Activated naive CD4-positive, alpha-beta T cell treated with anti-CD3 and anti-CD28 coated beads, Interleukin-2, amount 10 ng/mL, durations not matched to agents 7 days and 5 days (primary cell): Measurements from ENCODE around the gene AIFM2.
A peak's percentile ranks its signal among the peaks of the same experiment; 100 is the strongest.
"Not testable (repeated sequence)": the region's sequence is repeated elsewhere in the genome, so short reads cannot be mapped to it uniquely, and the experiment has no call there.

Experiments used
- CTCF ChIA-PET: fragments of 350-600 bp; sonication (Branson Sonifier 250); formaldehyde crosslinking; loops from one replicate; lab custom pipeline; 2021; ENCODE audit warnings: antibody characterized with exemption; lab: Charles Lee
- DNase-seq: peaks from one replicate; pipeline ENCODE4 v3.0.0-alpha.2; 2020
- H3K27ac Mint-ChIP-seq: one replicate; pipeline ENCODE4 v1.8.0; 2021; ENCODE audit warnings: mild to moderate bottlenecking, moderate library complexity, mixed read lengths
- H3K27me3 Mint-ChIP-seq: one replicate; pipeline ENCODE4 v1.8.0; 2021; ENCODE audit warnings: mild to moderate bottlenecking, mixed read lengths
- H3K36me3 Mint-ChIP-seq: one replicate; pipeline ENCODE4 v1.8.0; 2021; ENCODE audit warnings: mixed read lengths
- H3K4me1 Mint-ChIP-seq: one replicate; pipeline ENCODE4 v1.8.0; 2021; ENCODE audit warnings: mixed read lengths
- H3K4me3 Mint-ChIP-seq: one replicate; pipeline ENCODE4 v1.8.0; 2021; ENCODE audit warnings: mild to moderate bottlenecking, moderate library complexity, mixed read lengths
- H3K9me3 Mint-ChIP-seq: one replicate; pipeline ENCODE4 v1.8.0; 2021; ENCODE audit warnings: mixed read lengths

The AIFM2 gene

GRCh38 chr10:70162151-70162891 is 29.7 kb upstream of the AIFM2 start:
- no peak for DNase-seq

GRCh38 chr10:70160798-70161197 is 28.2 kb upstream of the AIFM2 start:
- Mint-ChIP-seq H3K4me3 (no peak overlapping the region), H3K27ac (peak overlapping the region; percentile 92), H3K27me3 (no peaks in the 10 kb centered on the region), H3K36me3 (peaks cover 65% of the 10 kb centered on the region), H3K9me3 (no peaks in the 10 kb centered on the region), H3K4me1 (peaks cover 51% of the 10 kb centered on the region)
- CTCF ChIA-PET = interaction anchor here (0.8 to 2.0 kb wide), 5 partner anchors 9 to 16 kb away, joined by 3 to 9 read pairs (median 3); partner anchors contain the start of gene TYSND1
- DNase-seq = no peak

More at GRCh38 chr10:70162151-70162891, 29.7 kb upstream of the AIFM2 start:
- Mint-ChIP-seq H3K36me3 (peaks cover 61% of the 10 kb centered on the region), H3K27ac (peak overlapping the region; percentile 92), H3K27me3 (no peaks in the 10 kb centered on the region), H3K4me3 (peak overlapping the region; percentile 58), H3K4me1 (peaks cover 62% of the 10 kb centered on the region), H3K9me3 (no peaks in the 10 kb centered on the region)
- CTCF ChIA-PET = interaction anchor here (1.2 to 2.0 kb wide), 4 partner anchors 13 to 46 kb away, joined by 3 to 9 read pairs (median 8); partner anchors contain the start of gene TYSND1

- not testable (repeated sequence) for H3K4me3 Mint-ChIP-seq, H3K9me3 Mint-ChIP-seq, H3K27me3 Mint-ChIP-seq, DNase-seq, H3K27ac Mint-ChIP-seq
- peaks cover 68% of the 10 kb centered on the region for H3K36me3 Mint-ChIP-seq
- CTCF ChIA-PET = interaction anchor here (1.0 kb wide), 1 partner anchor 13 kb away, joined by 3 read pairs; the partner anchor contains the start of gene TYSND1
- H3K4me1 Mint-ChIP-seq = peaks cover 39% of the 10 kb centered on the region
These were observed 26.7 kb upstream of the AIFM2 start for GRCh38 chr10:70159366-70159765.

- peaks cover 60% of the 10 kb centered on the region for H3K36me3 Mint-ChIP-seq
- no peak overlapping the region for H3K4me3 Mint-ChIP-seq
- DNase-seq = no peak
- no peaks in the 10 kb centered on the region for H3K9me3 Mint-ChIP-seq
- no peaks in the 10 kb centered on the region for H3K27me3 Mint-ChIP-seq
- no peak overlapping the region for H3K27ac Mint-ChIP-seq
- CTCF ChIA-PET = interaction anchor here (0.7 to 3.2 kb wide), 2 partner anchors 12 to 48 kb away, joined by 3 to 18 read pairs; partner anchors contain the start of gene TYSND1
- H3K4me1 Mint-ChIP-seq = peaks cover 26% of the 10 kb centered on the region
These were observed 25.5 kb upstream of the AIFM2 start for GRCh38 chr10:70158113-70158512.

GRCh38 chr10:70155255-70155838 is 22.7 kb upstream of the AIFM2 start:
- Mint-ChIP-seq H3K4me3 (no peak overlapping the region), H3K9me3 (no peaks in the 10 kb centered on the region), H3K27ac (no peak overlapping the region), H3K36me3 (peaks cover 62% of the 10 kb centered on the region), H3K27me3 (no peaks in the 10 kb centered on the region), H3K4me1 (peaks cover 2% of the 10 kb centered on the region)
- CTCF ChIA-PET = interaction anchor here (3.2 kb wide), 1 partner anchor 9 kb away, joined by 18 read pairs; the partner anchor contains the start of gene TYSND1
- no peak for DNase-seq

GRCh38 chr10:70148516-70148915 is 15.9 kb upstream of the AIFM2 start:
- DNase-seq = no peak
- Mint-ChIP-seq H3K27ac (no peak overlapping the region), H3K9me3 (no peaks in the 10 kb centered on the region), H3K4me3 (no peak overlapping the region), H3K4me1 (peaks cover 25% of the 10 kb centered on the region), H3K27me3 (no peaks in the 10 kb centered on the region), H3K36me3 (peaks cover 34% of the 10 kb centered on the region)
- CTCF ChIA-PET = interaction anchor here (2.4 to 3.0 kb wide), 2 partner anchors 13 to 73 kb away, joined by 6 to 12 read pairs; no protein-coding TSS in a partner anchor

- DNase-seq = no peak
- Mint-ChIP-seq H3K36me3 (peaks cover 29% of the 10 kb centered on the region), H3K4me3 (peak overlapping the region; percentile 76), H3K9me3 (no peaks in the 10 kb centered on the region), H3K27ac (peak overlapping the region; percentile 87), H3K4me1 (peaks cover 25% of the 10 kb centered on the region), H3K27me3 (no peaks in the 10 kb centered on the region)
- CTCF ChIA-PET = interaction anchor here (0.8 to 5.3 kb wide), 18 partner anchors 9 to 214 kb away, joined by 3 to 51 read pairs (median 9); partner anchors contain the start of gene SAR1A
These were observed 14.6 kb upstream of the AIFM2 start for GRCh38 chr10:70147259-70147625.

- H3K9me3 Mint-ChIP-seq = no peaks in the 10 kb centered on the region
These were observed 14.0 kb upstream of the AIFM2 start, which contains the start of gene TYSND1 for GRCh38 chr10:70146489-70147258. Gene TYSND1, minus strand, starts transcription at chr10:70146700. Its CDS starts 114 bp downstream, at chr10:70146586.

GRCh38 chr10:70145666-70146488 is 13.3 kb upstream of the AIFM2 start:
- no peaks in the 10 kb centered on the region for H3K9me3 Mint-ChIP-seq
- H3K4me1 Mint-ChIP-seq = peaks cover 25% of the 10 kb centered on the region

More at GRCh38 chr10:70146489-70147258, 14.0 kb upstream of the AIFM2 start, which contains the start of gene TYSND1:
- DNase-seq = peak; percentile 97
- Mint-ChIP-seq H3K27me3 (no peaks in the 10 kb centered on the region), H3K4me1 (peaks cover 25% of the 10 kb centered on the region), H3K36me3 (peaks cover 23% of the 10 kb centered on the region), H3K27ac (peak within 1 kb of the TSS; percentile 93), H3K4me3 (peak within 1 kb of the TSS; percentile 80)
- CTCF ChIA-PET = interaction anchor here (0.7 to 5.3 kb wide), 37 partner anchors 10 to 350 kb away, joined by 3 to 51 read pairs (median 4); partner anchors contain the start of gene SAR1A

GRCh38 chr10:70145166-70145665 is 12.6 kb upstream of the AIFM2 start:
- DNase-seq = no peak
- Mint-ChIP-seq H3K9me3 (no peaks in the 10 kb centered on the region), H3K4me3 (peak overlapping the region; percentile 80), H3K36me3 (peaks cover 14% of the 10 kb centered on the region), H3K27ac (peak overlapping the region; percentile 81), H3K4me1 (peaks cover 25% of the 10 kb centered on the region), H3K27me3 (no peaks in the 10 kb centered on the region)
- CTCF ChIA-PET = interaction anchor here (0.8 to 5.3 kb wide), 16 partner anchors 9 to 260 kb away, joined by 3 to 51 read pairs (median 10); partner anchors contain the start of gene SAR1A

More at GRCh38 chr10:70145666-70146488, 13.3 kb upstream of the AIFM2 start:
- Mint-ChIP-seq H3K36me3 (peaks cover 17% of the 10 kb centered on the region), H3K27me3 (no peaks in the 10 kb centered on the region), H3K27ac (peak overlapping the region; percentile 93), H3K4me3 (peak overlapping the region; percentile 80)
- peak; percentile 85 for DNase-seq
- CTCF ChIA-PET = interaction anchor here (0.7 to 5.3 kb wide), 38 partner anchors 10 to 350 kb away, joined by 3 to 51 read pairs (median 4); partner anchors contain the start of gene SAR1A

GRCh38 chr10:70144372-70145110 is 11.9 kb upstream of the AIFM2 start:
- CTCF ChIA-PET = interaction anchor here (0.8 to 5.3 kb wide), 12 partner anchors 8 to 221 kb away, joined by 3 to 51 read pairs (median 14); partner anchors contain the start of gene SAR1A
- no peaks in the 10 kb centered on the region for H3K9me3 Mint-ChIP-seq
- DNase-seq = no peak
- H3K27me3 Mint-ChIP-seq = no peaks in the 10 kb centered on the region
- peak overlapping the region; percentile 80 for H3K4me3 Mint-ChIP-seq
- H3K36me3 Mint-ChIP-seq = peaks cover 9% of the 10 kb centered on the region
- peak overlapping the region; percentile 81 for H3K27ac Mint-ChIP-seq
- H3K4me1 Mint-ChIP-seq = peaks cover 25% of the 10 kb centered on the region

GRCh38 chr10:70142555-70142954 is 9.9 kb upstream of the AIFM2 start:
- peaks cover 20% of the 10 kb centered on the region for H3K4me1 Mint-ChIP-seq
- CTCF ChIA-PET = interaction anchor here (1.0 to 1.5 kb wide), 2 partner anchors 24 to 26 kb away, joined by 4 to 7 read pairs; no protein-coding TSS in a partner anchor

More at GRCh38 chr10:70142555-70142954, 9.9 kb upstream of the AIFM2 start:
- H3K27me3 Mint-ChIP-seq = no peaks in the 10 kb centered on the region
- no peak overlapping the region for H3K4me3 Mint-ChIP-seq
- H3K27ac Mint-ChIP-seq = no peak overlapping the region
- no peak for DNase-seq
- H3K36me3 Mint-ChIP-seq = peaks cover 11% of the 10 kb centered on the region
- H3K9me3 Mint-ChIP-seq = no peaks in the 10 kb centered on the region
